ENCODE measurements around the gene DDX4. TPM values are rescaled to one million over a fixed set of nuclear protein-coding genes. Genes with fewer than 3 reads are reported as not detected.
A peak's percentile ranks its signal among the peaks of the same experiment; 100 is the strongest.

The DDX4 gene
- total RNA-seq, 1 donor from 2014 or later: not detected

DNA sequence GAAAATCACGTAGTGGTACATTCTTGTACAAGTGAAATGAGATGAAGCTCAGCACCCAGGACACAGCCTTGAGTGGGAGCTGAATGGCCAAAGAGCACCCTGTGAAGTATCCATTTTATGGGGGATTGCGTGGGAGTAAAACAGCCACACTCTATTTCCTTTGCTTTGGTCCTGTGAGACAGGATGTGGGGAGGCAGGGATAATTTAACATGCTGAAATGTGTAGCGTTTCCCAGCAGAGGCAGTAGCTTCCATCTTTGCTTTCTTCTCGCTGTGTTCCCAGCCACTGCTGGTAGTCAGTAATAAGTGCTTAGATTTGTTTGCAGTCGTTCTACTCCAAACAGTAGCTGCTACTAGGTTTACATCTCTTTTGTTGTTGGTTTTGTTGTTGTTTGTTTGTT is 117.6 kb downstream of the DDX4 start:
- intact Hi-C loops (cut with DNase I): no loop called here
- ATAC-seq: no peak
- no peak for DNase-seq (ENCODE audit: low spot score)

DNA sequence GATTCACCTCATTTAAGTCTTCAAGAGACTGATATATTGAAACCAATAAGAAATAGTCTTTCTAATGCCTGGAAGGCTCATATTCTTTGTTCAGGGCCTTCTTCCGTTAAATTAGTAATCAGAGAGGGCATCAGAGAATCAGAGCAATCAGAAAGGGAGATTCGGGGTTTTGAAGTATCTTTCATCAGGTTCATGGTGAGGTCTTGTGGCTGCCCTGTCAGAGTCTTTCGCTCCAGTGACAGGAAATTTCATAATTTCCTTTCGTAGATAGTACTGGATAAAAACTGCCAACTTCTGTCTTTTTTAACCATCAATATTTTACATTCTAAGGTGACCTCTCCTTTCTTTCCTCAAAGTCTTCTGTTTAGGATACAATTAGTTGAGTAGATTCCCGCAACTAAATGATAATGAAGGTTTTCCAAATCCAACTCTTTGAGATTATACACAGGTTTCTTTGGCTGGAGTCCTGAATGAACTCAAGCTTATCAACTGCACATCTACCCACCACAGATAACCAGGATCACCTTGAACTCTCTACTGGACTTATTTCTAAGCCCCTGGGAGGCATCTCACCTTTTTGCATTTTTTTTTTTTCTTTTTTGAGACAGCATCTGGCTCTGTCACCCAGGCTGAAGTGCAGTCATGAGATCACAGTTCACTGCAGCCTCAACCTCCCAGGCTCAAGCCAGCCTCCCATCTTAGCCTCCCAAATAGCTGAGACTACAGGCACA is 118.8 kb downstream of the DDX4 start:
- intact Hi-C loops (cut with DNase I): no loop called here
- DNase-seq (ENCODE audit: low spot score) (no peak), ATAC-seq (no peak)

DNA sequence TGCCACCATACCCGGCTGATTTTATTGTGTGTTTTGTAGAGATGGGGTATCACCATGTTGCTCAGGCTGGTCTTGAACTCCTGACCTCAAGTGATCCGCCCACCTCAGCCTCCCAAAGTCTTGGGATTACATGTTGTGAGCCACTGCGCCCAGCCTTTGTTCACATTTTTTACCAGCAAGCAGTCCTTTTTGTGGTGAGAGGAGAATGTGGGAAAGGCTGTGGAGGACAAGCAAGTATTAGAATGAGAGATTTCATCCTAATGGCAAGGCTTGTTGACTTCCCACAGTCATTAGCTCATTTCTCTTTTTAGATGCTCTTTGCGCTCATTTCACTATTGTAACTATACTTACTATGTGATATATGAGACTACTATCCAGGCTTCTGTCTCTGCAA is 119.4 kb downstream of the DDX4 start:
- intact Hi-C loops (cut with DNase I): no loop called here
- DNase-seq (ENCODE audit: low spot score) (no peak), ATAC-seq (no peak)

DNA sequence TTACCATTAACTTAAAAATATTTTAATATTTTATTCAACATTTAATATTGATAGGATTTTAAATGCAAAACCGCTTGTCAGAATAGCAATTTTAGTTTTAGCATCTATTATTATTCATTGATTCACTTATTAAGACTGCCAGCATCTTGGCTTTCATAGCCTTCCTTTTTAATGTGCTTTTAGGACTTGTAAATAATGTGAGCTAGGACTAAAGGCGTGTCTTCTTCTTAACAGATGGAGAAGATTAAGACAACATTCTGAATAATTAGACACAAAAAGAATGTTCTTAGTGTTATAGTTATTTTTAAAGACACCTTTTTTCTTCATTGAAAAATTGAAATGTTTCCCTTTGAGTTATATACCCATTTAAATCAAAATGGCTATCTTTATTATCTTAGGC is 120.2 kb downstream of the DDX4 start:
- no peak for ATAC-seq
- intact Hi-C loops (cut with DNase I): no loop called here
- DNase-seq (ENCODE audit: low spot score): no peak

DNA sequence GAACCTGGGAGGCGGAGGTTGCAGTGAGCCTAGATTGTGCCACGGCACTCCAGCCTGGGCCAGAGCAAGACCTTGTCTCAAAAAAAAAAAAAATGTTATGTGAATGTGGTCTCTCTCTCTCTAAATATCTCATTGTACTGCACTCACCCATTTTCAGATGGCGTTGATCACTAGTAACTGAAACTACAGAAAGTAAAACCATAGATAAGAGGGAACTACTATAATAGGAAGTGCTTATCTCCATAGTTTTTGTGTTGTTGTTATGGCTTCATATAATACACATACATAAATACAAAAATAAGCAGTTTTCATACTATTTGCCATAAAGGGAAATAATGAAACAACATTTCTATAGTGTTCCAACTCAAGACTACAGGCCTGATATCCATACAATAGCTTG is 122.4 kb downstream of the DDX4 start:
- ATAC-seq (no peak), DNase-seq (ENCODE audit: low spot score) (no peak)
- intact Hi-C loops (cut with DNase I): no loop called here

DNA sequence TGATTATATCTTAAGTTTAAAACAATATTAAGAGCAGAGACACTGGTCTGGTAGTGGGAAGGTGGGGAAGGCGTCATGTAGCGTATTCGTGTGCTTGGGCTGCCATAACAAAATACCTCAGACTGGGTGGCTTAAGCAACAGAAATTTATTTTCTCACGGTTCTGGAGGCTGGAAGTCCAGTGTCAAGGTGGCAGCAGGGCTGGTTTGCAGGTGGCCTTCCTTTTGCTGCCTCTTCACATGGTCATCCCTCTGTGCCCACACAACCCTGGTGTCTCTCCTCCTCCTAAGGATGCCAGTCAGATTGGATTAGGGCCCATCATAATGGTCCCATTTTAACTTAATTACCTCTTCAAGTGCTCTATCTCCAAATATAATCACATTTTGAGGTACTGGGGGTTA is 122.8 kb downstream of the DDX4 start:
- no peak for DNase-seq (ENCODE audit: low spot score)
- ATAC-seq: no peak
- intact Hi-C loops (cut with DNase I): no loop called here

DNA sequence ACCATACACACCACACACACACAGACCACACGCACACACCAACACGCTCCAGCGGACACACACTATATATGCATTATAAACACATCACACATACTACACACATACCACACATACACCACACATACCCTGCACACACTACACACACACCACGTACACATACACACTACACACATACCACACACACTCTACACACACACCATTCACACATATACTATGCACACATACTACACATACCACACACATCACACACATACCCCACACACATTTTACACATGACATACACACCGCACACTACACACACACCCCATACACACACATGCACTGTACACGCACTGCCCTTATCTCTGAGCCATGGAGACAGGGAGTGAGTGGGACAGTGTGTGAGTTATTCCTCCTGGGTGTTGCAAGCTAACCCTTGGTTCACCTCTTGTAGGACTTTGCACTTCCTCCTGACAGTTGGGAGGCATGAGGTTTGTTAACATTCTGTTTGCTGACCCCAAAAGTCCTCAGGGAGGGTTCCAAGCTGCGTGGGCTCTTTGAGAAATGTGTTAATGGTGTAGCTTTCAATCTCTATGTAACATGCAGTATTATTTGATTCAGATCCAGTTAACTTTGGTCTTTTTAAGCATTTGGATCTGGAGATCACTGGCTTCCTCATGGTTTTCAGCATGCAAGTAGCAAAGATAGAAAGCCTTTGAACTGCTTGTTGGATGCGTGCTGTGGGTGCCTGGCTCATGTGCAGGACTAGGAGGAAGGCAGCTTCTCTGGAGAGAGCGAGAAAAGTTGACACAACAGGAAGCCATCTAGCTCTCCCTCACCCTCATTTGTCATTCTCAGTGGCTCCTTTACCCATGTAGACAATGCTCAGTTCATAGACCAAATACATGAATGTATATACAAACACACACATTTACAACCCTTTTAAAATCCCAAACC is 127.0 kb downstream of the DDX4 start:
- DNase-seq (ENCODE audit: low spot score): no peak
- peak; percentile 22 for ATAC-seq
- intact Hi-C loops (cut with DNase I): no loop called here

DNA sequence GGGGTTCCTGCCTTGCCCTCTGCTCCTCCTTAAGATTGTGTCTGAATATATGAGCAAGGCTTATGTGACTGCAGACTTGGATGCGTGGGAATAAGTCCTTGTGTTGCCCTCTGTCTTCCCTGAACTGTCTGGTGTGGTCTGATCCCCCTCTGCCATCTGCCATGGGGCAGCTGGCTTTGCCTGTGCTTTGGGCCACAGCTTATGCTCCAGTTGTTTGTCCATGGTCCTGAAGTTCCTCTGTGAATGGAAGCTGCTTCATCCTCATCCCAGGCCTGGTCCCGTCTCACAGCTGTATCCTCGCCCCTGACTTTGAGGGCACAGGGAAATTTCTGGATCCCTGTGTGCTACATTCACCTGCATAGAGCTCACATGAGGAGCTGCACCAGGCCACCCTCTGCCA is 128.0 kb downstream of the DDX4 start:
- intact Hi-C loops (cut with DNase I): no loop called here
- ATAC-seq: no peak
- DNase-seq (ENCODE audit: low spot score): no peak

DNA sequence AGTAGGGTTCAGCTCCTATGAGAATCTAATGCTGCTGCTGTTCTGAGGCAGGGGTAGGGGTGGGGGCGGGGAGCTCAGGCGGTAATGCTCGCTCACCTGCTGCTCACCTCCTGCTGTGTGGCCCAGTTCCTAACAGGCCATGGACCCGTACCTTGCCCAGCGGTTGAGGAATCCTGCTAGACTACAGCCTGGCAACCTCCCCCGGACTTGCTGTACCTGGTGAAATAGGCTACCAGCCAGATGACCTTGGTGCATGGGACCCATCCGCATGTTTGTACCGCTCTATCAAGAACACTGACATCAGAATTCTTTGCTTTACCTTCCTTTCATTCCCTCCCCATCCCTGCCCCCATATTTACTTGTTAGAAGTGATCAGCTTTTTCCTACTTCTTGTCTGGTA is 128.6 kb downstream of the DDX4 start:
- intact Hi-C loops (cut with DNase I): no loop called here
- no peak for ATAC-seq
- DNase-seq (ENCODE audit: low spot score): no peak

Other genes starting within 250 kb of the DDX4 start
- gene PLPP1, start 203.1 kb upstream of the DDX4 start, total RNA-seq: 79.5 TPM
- gene SLC38A9, start 25.7 kb upstream of the DDX4 start, total RNA-seq: 29.2 TPM
- not detected for gene IL31RA, start 113.3 kb downstream of the DDX4 start, total RNA-seq

Measured in sciatic nerve (tissue), 2 donors.